Stimulated activated CD8-positive, alpha-beta memory T cell treated with anti-CD3 and anti-CD28 coated beads, Interleukin-12 subunit alpha, Interleukin-12 subunit beta, amount 100 ng/mL, for 24 hours (primary cell): ENCODE data around the gene RORC.

Experiments
- DNase-seq: peaks from one replicate; pipeline ENCODE4 v3.0.0-alpha.2; 2020; ENCODE audit errors: extremely low read depth

RORC gene

DNA sequence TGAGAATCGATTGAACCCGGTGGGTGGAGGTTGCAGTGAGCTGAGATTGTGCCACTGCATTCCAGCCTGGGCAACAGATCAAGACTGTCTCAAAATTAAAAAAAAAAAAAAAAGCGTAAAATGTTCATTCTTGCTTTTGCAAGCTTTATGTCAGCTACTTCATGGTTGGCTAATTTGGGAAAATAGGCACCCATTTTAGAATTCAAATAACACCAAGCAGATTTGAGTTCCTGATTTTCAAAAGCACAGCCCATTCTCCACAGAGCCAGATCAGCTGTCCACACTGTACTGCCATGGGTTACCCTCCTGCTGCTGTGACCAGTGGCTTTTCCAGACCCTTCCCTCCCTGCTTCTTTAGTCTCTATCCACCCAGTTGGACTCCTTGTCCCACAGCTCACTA, 17.5 kb upstream of the RORC start:
- no peak for DNase-seq

- no peak for DNase-seq
These were observed 16.4 kb upstream of the RORC start for GRCh38 chr1:151847867-151848596.

- no peak for DNase-seq
These were observed 15.2 kb upstream of the RORC start for GRCh38 chr1:151846686-151847237.

GRCh38 chr1:151846062-151846568, 14.5 kb upstream of the RORC start:
- DNase-seq = no peak

DNA sequence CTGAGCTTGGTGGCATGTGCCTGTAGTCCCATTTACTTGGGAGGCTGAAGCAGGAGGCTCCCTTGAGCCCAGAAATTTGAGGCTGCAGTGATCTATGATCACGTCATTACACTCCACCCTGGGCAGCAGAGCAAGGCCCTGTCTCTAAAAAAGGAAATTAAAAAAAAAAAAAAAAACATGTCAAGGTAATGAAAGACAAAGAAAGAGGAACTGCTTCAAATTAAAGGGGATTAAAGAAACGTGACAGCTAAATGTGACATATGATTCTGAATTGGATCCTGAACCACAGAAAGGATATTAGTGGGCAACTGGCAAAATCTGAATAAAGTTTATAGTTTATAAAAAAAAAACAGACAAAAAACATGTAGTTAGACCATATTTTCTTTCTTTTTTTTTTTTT, 11.8 kb upstream of the RORC start:
- DNase-seq = no peak

GRCh38 chr1:151841141-151841540, 9.5 kb upstream of the RORC start:
- DNase-seq = no peak

DNA sequence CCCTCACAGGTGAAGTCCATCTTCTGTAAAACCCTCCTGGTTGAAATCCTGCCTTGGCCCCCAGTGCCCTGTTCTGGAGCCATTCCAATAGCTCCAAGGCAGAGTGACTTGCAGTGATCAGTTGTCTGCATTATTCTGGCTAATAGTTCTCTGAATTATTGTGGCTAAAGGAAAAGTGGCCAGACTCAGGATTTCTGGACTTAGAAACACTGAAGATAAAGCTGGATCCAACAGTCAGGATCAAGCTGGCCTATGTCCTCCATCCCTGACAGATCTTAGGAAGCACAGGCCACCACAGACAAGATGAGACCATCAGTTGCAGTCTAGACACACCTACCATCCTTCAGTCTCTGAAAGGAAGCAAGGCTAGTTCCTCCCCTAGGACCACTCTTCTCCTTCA, 8.8 kb upstream of the RORC start:
- no peak for DNase-seq

- no peak for DNase-seq
These were observed 8.1 kb upstream of the RORC start, which contains the start of gene C2CD4D for GRCh38 chr1:151839457-151840403. Gene C2CD4D (minus strand): TSS chr1:151839820. CDS start chr1:151838989, 831 bp downstream.

- no peak for DNase-seq
These were observed 7.4 kb upstream of the RORC start for GRCh38 chr1:151839082-151839412.

DNA sequence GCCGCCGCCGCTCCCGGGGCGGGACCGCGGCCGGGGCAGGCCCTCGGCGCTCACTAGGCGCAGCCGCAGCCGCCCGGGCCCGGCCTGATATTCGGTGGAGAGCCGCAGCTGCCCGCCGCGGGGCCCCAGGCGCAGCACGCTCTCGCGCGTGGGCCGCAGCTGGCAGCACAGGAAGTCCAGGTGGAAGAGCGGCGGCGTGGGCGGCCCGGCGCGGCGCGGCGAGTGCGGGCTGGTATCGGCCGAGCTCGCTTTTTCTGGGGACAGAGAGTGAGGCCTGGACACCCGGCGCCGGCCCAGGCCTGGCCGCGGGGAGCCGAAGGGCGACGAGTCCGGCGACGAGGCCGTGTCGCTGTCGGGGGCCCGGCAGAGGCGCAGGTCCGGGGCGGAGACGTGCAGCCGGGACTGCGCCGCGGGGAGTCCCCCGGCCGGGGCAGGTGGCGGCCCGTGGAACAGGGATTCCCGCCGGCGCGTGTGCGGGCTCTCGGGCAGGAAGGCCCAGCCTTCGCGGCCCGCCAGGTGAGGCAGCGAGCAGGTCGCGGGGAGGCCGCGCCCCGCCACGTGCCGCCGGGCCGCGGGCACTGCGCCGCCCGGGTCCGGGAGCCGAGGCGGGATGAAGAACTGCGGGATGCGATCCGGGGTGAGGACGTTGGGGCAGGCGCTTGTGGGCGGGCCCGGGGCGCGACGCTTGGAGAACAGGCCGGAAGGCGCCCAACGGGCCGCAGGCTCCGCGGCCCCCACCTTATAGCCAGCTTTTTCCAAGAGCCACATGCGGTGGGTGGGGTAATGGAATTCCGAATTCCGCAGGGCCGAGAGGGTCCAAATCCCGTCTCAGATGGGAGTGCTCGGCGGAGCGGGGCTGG, 6.8 kb upstream of the RORC start:
- DNase-seq = no peak

GRCh38 chr1:151837884-151838221, 6.3 kb upstream of the RORC start:
- DNase-seq = no peak

GRCh38 chr1:151837197-151837596, 5.6 kb upstream of the RORC start:
- no peak for DNase-seq

- DNase-seq = no peak
These were observed 4.0 kb upstream of the RORC start for GRCh38 chr1:151835596-151835995.

GRCh38 chr1:151834239-151834638, 2.6 kb upstream of the RORC start:
- no peak for DNase-seq

- no peak for DNase-seq
These were observed 1.7 kb upstream of the RORC start for GRCh38 chr1:151833172-151833900.

- DNase-seq = no peak
These were observed 847 bp upstream of the RORC start for GRCh38 chr1:151832318-151832980.

DNA sequence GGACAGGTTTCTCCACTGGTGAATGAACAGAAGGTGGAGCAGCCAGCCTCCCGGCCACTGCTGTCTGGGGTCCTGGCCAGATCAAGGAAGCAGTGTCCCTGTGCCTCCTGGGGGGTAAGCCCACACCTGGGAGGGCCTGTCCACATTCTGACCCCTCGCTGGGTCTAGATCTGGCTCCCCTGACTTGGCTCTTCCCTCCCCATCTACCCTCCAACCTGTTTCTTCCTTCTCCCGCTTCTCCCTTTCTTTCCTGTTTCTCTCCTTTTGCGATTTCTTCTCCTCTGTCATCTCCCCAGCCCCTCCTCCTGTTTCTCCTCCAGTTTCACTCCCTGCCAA, 378 bp downstream of the RORC start:
- DNase-seq = no peak

DNA sequence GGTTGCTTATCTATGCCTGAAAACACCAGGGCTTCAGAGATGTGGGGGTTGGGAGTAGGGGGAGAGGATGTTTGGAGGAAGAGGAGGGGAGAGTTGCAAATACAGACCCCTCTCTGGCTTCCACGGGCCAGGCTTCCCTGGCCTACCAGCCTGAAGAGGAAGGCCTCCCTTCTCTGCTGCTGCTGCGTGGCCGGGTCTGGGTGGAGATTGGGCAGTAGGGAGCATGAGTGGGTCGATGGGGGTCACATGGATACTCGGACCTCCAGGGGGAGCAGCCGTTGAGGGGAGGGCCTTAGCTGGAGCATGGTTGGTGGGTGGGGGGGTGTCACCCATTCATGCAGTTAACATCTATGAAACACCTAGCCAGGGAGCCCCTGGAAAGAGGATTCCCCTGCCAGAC, 1.5 kb downstream of the RORC start:
- DNase-seq = no peak

- DNase-seq = no peak
These were observed 2.1 kb downstream of the RORC start for GRCh38 chr1:151829352-151830046.

- no peak for DNase-seq
These were observed 2.7 kb downstream of the RORC start for GRCh38 chr1:151828921-151829320.
